ENCODE data around the gene RNF213. TPM values are rescaled to one million over a fixed set of nuclear protein-coding genes. Genes with fewer than 3 reads are reported as not detected.

The RNF213 gene
- 100 to 1,000 TPM; 787 to 849 TPM for total RNA-seq

DNA sequence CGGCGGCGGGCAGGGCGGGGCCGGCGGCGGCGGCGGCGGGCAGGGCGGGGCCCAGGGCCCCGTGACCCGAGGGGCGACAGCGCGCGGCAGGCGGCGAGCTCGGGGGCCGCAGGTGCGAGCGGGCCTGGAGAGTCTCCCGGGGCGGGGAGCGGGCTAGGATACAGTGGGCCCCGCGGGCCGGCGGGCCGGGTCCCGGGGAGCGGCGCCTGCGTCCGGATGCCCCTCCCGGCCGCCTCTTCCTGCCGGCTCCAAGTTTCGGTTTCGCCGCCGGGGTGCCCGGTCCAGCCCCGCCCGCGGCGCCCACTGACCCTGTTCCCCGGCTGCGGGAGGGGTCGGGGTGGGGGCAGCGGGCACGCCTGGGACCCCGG is at the start of gene RNF213:
Gene RNF213, plus strand, starts transcription at position 62 of the 368 bp plus-strand sequence. CDS start 2,830 bp downstream, outside the sequence.
- Mint-ChIP-seq H3K9me3 (no peaks in the 10 kb centered on the region), H3K27ac (peak within 1 kb of the TSS; percentile 96), H3K36me3 (ENCODE audit: low read depth) (peaks cover 36% of the 10 kb centered on the region), H3K27me3 (no peaks in the 10 kb centered on the region), H3K4me3 (peak within 1 kb of the TSS; percentile 99), H3K4me1 (peaks cover 60% of the 10 kb centered on the region)
- DNase-seq, result peak; percentile 72
- ChIA-PET POLR2A (interaction anchor here (1.0 to 20.7 kb wide), 8 partner anchors 0 to 194 kb away, joined by 3 to 390 read pairs (median 28); partner anchors contain the start of genes RNF213, SGSH and SLC26A11), CTCF (interaction anchor here (1.0 kb wide), 1 partner anchor 159 kb away, joined by 3 read pairs; the partner anchor contains the start of gene GAA)

DNA sequence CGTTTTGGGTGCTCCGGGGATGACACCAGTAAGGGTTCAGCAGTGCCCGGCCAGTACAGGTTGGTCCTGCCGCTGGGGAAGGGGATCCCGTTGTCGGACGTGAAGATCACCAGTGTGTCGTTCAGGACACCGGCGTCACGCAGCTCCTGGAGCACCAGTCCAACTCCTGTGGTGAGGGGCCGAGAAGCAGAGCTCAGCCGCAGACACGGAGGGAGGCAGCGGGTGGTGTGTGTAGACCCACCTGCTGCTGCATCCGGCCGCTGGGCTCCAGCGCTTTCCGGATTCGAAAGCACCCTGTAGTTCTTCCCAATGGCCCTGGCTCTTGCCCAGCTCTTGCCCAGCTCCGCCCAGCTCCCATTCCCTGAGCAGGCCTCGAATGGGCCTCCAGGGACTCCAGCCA is 48.5 kb upstream of the RNF213 start:
- Mint-ChIP-seq H3K4me1 (no peaks in the 10 kb centered on the region), H3K27ac (no peak overlapping the region), H3K27me3 (no peaks in the 10 kb centered on the region), H3K4me3 (no peak overlapping the region), H3K9me3 (no peaks in the 10 kb centered on the region), H3K36me3 (ENCODE audit: low read depth) (peaks cover 19% of the 10 kb centered on the region)
- ChIA-PET POLR2A (interaction anchor here (0.9 kb wide), 1 partner anchor 49 kb away, joined by 3 read pairs; the partner anchor contains the start of gene RNF213), CTCF (interaction anchor here (0.5 kb wide), 1 partner anchor 67 kb away, joined by 3 read pairs; no protein-coding TSS in a partner anchor)
- no peak for DNase-seq

DNA sequence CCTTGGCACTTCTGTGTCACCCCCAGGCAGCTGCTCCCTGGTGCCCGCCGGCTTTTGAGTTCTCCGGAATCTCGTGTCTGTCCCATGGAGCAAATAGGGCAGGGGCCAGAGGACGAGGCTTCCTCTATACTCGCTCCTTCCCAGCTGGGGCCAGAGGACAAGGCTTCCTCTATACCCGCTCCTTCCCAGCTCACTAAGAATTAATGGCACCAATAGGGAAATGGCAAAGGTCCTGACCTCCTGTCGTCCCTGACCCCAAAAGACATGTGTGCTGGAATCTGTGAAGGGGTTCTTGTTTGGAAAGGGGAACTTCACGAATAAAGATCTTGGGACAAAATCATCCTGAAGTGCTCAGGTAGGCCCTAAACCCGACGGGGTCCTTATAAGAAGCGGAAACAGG is 48.1 kb upstream of the RNF213 start:
- Mint-ChIP-seq H3K36me3 (ENCODE audit: low read depth) (peaks cover 23% of the 10 kb centered on the region), H3K4me3 (no peak overlapping the region), H3K4me1 (peaks cover 2% of the 10 kb centered on the region), H3K27me3 (no peaks in the 10 kb centered on the region), H3K9me3 (no peaks in the 10 kb centered on the region), H3K27ac (no peak overlapping the region)
- DNase-seq, result no peak
- ChIA-PET POLR2A (interaction anchor here (0.9 kb wide), 1 partner anchor 48 kb away, joined by 3 read pairs; the partner anchor contains the start of gene RNF213), CTCF (no interaction called here)

DNA sequence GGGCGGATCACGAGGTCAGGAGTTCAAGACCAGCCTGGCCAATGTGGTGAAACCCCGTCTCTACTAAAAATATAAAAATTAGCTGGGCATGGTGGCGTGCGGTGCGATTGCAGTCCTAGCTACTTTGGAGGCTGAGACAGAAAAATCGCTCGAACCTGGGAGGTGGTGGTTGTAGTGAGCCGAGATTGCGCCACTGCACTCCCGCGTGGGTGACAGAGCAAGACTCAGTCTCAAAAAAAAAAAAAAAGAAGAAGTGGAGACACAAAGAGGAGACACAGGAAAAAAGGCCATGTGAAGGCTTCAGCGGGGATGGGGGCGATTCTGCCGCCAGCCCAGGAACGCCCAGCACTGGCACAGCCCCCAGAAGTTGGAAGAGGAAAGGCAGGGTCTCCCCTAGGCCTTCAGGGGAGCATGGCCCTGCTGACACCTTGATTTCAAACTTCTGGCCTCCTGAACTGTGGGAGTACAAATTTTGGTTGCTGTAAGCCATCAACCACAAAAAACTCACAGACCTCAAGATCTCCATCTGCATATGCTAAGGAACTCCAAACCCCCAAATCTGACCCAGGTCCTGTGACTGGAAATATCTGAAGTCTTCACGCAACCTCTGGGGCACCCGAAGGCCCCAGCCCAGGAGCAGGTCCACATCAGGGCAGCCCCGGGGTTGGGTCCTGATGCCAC is 47.5 kb upstream of the RNF213 start:
- no peak overlapping the region for H3K27ac Mint-ChIP-seq
- CTCF ChIA-PET, result no interaction called here

DNA sequence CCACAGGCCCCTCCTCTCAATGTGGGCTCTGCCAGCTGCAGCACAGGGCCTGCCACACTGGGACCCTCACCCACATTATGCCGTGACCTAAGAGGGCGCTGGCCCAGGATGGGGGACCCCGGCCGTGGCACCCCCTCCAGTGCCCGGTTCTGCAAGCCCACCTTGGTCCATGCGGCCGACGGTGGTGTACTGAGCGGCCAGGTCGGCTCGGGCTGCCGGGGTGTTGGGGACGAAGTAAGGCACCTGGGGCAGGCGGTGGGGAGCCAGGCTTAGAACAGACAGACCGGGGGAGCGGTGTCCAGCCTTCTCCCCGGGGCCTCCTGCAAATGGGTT is 47.0 kb upstream of the RNF213 start:
- Mint-ChIP-seq H3K27ac (no peak overlapping the region), H3K27me3 (no peaks in the 10 kb centered on the region), H3K4me3 (no peak overlapping the region), H3K4me1 (peaks cover 12% of the 10 kb centered on the region), H3K36me3 (ENCODE audit: low read depth) (peaks cover 29% of the 10 kb centered on the region), H3K9me3 (no peaks in the 10 kb centered on the region)
- ChIA-PET POLR2A (no interaction called here), CTCF (no interaction called here)
- DNase-seq, result no peak

More for the DNA sequence above, 47.5 kb upstream of the RNF213 start:
- Mint-ChIP-seq H3K36me3 (ENCODE audit: low read depth) (peaks cover 25% of the 10 kb centered on the region), H3K9me3 (no peaks in the 10 kb centered on the region), H3K4me1 (peaks cover 8% of the 10 kb centered on the region), H3K27me3 (no peaks in the 10 kb centered on the region), H3K4me3 (no peak overlapping the region)
- no peak for DNase-seq
- POLR2A ChIA-PET, result no interaction called here

DNA sequence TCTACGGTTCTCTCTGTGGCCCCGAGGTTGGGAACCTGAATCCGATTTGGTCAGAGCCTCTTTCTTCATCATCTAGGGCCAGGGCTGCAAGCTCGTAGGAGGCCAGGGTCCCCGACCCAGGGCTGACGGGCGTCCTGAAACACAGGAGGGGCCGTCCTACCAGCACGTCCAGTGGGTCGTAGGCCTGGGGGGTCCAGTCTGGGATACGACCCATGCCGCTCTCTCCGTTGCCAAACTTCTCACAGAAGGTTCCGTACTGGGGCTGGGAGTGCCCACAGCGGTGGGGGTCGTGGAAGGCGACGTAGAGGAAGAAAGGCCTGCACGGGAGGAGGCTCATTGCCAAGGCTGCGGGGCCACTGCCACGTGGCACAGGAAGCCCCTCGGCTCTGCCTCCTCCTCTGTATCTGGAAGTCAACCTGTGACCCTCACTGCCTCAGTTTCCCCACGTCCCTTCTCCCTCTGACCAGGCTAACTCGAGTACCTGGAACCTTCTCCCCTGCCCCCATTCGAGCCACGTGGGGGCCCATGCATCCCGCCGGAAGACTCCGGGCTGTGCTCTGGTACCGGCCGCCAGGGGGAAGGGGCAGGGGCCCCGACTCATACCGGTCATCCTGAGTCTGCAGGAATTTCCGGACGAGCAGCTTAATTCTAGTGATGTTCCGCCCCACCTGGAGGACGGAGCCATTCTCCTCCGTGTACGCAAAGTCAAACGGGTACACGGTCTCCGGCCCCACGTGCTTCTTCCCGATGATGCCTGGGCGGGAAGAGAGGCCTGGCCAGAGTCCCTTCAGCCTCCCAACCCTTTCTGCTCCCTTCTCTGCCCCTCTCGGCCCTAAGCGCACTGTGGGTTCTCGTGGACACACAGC is 46.4 kb upstream of the RNF213 start:
- Mint-ChIP-seq H3K36me3 (ENCODE audit: low read depth) (peaks cover 30% of the 10 kb centered on the region), H3K4me3 (no peak overlapping the region), H3K9me3 (no peaks in the 10 kb centered on the region), H3K4me1 (peaks cover 18% of the 10 kb centered on the region), H3K27ac (no peak overlapping the region), H3K27me3 (no peaks in the 10 kb centered on the region)
- no peak for DNase-seq
- POLR2A ChIA-PET, result no interaction called here
- CTCF ChIA-PET, result no interaction called here

DNA sequence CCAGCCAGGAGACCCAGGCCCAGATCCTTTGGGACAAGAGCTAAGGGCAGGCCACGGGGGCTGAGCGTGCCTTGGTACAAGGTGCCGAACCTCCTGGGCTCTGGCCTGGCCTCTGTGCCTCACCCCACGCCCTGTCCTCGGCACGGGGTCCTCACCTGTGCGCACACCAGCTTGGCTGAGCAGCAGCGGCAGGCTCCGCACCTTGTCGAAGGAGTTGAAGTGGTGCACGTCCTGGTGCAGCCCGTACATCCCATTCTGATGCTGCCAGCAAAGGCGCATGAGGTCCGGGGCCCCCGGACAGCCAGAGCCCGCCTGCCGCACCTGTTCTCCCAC is 45.8 kb upstream of the RNF213 start:
- POLR2A ChIA-PET, result no interaction called here

DNA sequence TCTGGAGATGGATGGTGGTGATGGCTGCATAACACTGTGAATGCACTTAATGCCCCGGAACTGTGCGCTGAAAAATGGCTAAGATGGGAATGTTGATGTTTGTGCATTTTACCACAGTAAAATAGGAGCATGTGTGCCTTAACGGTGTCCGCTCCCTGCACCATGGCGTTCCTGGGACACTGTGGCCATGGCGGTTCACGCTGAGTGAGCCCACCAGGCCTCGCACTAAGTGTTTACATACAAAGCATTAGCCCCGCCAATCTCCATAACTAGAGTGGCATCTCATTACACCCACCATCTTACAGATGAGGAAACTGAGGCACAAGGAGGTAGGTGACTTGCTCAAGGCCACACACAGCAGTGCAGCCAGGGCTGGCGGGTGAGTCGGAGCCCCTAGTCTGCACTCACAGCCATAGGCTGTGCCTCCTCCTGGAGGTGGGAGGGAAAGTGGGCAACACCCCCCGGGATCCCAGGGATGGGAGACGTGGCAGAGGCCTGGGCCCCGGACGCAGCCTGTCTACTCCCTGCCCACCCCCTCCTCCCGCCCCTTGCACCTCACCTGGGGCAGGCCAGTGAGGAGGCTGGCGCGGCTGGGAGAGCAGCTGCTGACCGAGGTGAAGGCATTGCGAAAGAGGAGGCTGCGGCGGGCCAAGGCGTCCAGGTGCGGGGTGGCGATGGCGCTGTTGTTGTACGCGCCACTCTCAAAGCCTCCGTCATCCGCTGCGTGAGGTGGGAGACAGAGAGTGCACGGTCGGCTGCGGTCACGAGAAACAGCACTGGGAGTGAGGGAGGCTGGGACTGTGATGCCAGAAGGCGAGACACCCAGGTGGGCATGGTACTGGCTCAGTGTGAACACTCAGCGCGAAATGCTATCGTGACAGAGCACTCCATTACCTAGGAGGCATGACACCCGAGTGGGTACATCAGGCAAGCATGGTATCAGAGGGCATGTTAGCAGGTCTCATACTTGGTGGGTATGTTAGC is 43.9 kb upstream of the RNF213 start:
- Mint-ChIP-seq H3K27ac (no peak overlapping the region), H3K4me1 (peaks cover 26% of the 10 kb centered on the region), H3K9me3 (no peaks in the 10 kb centered on the region), H3K4me3 (no peak overlapping the region), H3K36me3 (ENCODE audit: low read depth) (peaks cover 27% of the 10 kb centered on the region), H3K27me3 (peaks cover 1% of the 10 kb centered on the region)
- POLR2A ChIA-PET, result interaction anchor here (1.2 to 4.0 kb wide), 4 partner anchors 9 to 50 kb away, joined by 4 to 51 read pairs (median 32); partner anchors contain the start of gene RNF213
- CTCF ChIA-PET, result no interaction called here
- DNase-seq, result no peak

More for the DNA sequence above, 45.8 kb upstream of the RNF213 start:
- Mint-ChIP-seq H3K27me3 (no peaks in the 10 kb centered on the region), H3K9me3 (no peaks in the 10 kb centered on the region), H3K36me3 (ENCODE audit: low read depth) (peaks cover 36% of the 10 kb centered on the region), H3K4me1 (peaks cover 23% of the 10 kb centered on the region), H3K4me3 (no peak overlapping the region), H3K27ac (no peak overlapping the region)
- DNase-seq, result no peak
- CTCF ChIA-PET, result no interaction called here

DNA sequence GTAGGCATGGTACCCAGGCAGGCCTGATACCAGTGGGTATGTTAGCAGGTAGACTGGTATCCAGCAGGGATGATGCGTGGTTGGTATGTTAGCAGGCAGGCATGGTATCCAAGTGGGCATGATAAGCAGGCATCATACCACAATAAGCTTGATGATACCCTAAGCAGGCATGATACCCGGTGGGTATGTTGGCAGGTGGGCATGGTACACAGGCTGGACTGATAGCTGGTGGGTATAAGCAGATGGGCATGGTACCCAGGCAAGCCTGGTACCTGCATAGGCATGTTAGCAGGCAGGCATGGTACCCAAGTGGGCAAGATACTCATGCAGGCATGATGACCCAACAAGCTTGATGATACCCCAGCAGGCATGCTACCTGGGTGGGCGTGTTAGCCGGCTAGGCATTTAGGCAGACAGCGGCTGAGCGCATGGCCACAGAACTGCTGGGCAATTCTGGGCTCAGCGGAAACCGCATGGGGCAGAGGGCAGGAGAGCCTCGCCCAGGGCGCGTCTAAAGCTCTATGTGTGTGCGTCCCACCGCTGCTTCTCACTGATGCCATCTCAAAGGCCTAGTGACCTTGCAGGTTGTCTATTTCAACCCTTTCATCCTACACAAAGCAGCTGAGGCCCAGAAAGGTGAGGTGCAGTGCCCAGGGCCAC is 42.8 kb upstream of the RNF213 start:
- peaks cover 1% of the 10 kb centered on the region for H3K27me3 Mint-ChIP-seq
- CTCF ChIA-PET, result interaction anchor here (3.0 kb wide), 1 partner anchor 36 kb away, joined by 12 read pairs; no protein-coding TSS in a partner anchor
- DNase-seq, result no peak
- POLR2A ChIA-PET, result interaction anchor here (0.8 to 4.0 kb wide), 7 partner anchors 10 to 72 kb away, joined by 3 to 51 read pairs (median 26); partner anchors contain the start of gene RNF213
- H3K4me1 Mint-ChIP-seq, result peaks cover 26% of the 10 kb centered on the region
- peaks cover 26% of the 10 kb centered on the region for H3K36me3 Mint-ChIP-seq (ENCODE audit: low read depth)
- H3K27ac Mint-ChIP-seq, result peak overlapping the region; percentile 18
- no peaks in the 10 kb centered on the region for H3K9me3 Mint-ChIP-seq
- no peak overlapping the region for H3K4me3 Mint-ChIP-seq

DNA sequence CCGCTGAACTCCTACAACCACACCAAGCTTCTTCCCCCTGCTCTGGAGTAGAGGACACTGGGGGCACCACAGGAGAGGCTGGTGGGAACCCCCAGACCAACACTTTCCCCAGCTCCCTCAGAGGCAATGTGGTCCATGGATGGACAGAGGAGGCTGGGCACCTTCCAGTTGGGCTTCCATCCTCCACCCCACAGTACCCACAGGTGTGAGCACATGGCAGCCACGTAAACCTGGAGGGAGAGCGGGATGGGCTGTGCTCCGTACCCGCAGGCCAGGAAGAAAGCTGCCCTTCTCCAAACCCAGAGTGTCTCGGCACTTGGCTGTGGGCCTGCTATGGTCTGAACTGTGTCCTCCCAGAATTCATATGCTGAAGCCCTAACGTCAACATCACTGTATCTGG is 42.3 kb upstream of the RNF213 start:
- H3K9me3 Mint-ChIP-seq, result no peaks in the 10 kb centered on the region
- peaks cover 26% of the 10 kb centered on the region for H3K36me3 Mint-ChIP-seq (ENCODE audit: low read depth)
- no peak for DNase-seq
- POLR2A ChIA-PET, result interaction anchor here (0.8 to 4.0 kb wide), 9 partner anchors 11 to 117 kb away, joined by 3 to 51 read pairs (median 7); partner anchors contain the start of genes GAA and RNF213
- CTCF ChIA-PET, result interaction anchor here (3.0 kb wide), 1 partner anchor 36 kb away, joined by 12 read pairs; no protein-coding TSS in a partner anchor
- H3K4me1 Mint-ChIP-seq, result peaks cover 30% of the 10 kb centered on the region
- H3K4me3 Mint-ChIP-seq, result peak overlapping the region; percentile 89
- H3K27me3 Mint-ChIP-seq, result peaks cover 1% of the 10 kb centered on the region
- peak overlapping the region; percentile 89 for H3K27ac Mint-ChIP-seq

DNA sequence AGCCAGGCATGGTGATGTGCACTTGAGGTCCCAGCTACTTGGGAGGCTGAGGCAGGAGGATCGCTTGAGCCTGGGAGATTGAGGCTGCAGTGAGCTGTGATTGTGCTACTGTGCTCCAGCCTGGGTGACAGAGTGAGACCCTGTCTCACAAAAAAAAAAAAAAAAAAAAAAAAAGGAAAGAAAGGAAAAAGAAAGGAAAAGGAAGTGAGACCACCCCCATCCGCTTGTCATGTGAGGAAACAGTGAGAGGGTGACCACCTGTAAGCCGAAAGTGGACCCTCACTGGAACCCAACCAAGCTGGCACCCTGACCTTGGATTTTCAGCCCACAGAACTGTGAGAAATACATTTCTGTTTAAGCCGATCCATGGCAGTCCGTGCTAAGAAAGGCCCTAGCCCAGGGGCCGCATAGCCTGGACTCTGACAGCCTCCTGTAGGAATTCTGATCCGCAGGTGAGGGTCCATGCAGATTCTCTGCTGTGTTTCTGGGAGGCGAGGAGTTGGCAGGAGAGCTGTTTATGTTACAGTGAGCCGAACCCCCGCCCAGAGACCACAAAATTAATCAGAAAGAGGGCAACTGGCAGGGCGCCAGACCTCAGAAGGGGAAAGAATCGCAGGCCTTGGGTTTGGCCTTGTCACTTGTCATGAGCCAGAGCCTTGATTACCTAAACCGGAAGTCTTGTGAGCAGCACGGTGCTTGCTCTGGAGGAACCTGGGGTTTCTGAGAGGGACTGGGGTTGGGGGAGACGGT is 41.5 kb upstream of the RNF213 start:
- H3K4me3 Mint-ChIP-seq, result peak overlapping the region; percentile 89
- H3K27me3 Mint-ChIP-seq, result peaks cover 1% of the 10 kb centered on the region
- ChIA-PET CTCF (interaction anchor here (0.6 to 3.0 kb wide), 4 partner anchors 24 to 118 kb away, joined by 3 to 12 read pairs (median 6); partner anchors contain the start of gene GAA), POLR2A (interaction anchor here (0.6 to 4.0 kb wide), 17 partner anchors 9 to 236 kb away, joined by 3 to 51 read pairs (median 5); partner anchors contain the start of genes GAA and RNF213)
- no peaks in the 10 kb centered on the region for H3K9me3 Mint-ChIP-seq
- peaks cover 29% of the 10 kb centered on the region for H3K36me3 Mint-ChIP-seq (ENCODE audit: low read depth)
- peak; percentile 95 for DNase-seq
- H3K4me1 Mint-ChIP-seq, result peaks cover 32% of the 10 kb centered on the region
- peak overlapping the region; percentile 89 for H3K27ac Mint-ChIP-seq

Data from activated CD4-positive, alpha-beta memory T cell treated with anti-CD3 and anti-CD28 coated beads, Interleukin-2, amount 10 ng/mL, durations not matched to agents 7 days and 5 days (primary cell).